Fibroblast of mammary gland (primary cell): ENCODE data around the gene KCNC2.

ENCODE experiments used
- DNase-seq: peaks from one replicate; pipeline ENCODE4 v3.0.0-alpha.2; 2010; ENCODE audit warnings: low read depth
- H3K4me3 ChIP-seq: 2 replicates; pipeline ENCODE4 v1.5.1; 2011; ENCODE audit warnings: low read depth, mild to moderate bottlenecking, low read length, moderate library complexity; ENCODE audit not compliant: control insufficient read depth
- CTCF ChIP-seq: conservative IDR thresholded peaks from 2 replicates; pipeline ENCODE4 v1.5.1; 2011; ENCODE audit warnings: low read depth, low read length, inconsistent platforms; ENCODE audit not compliant: control insufficient read depth, insufficient read depth

KCNC2 gene

GRCh38 chr12:75170640-75171185 is 38.9 kb downstream of the KCNC2 start:
- DNase-seq, result peak; percentile 3
- TF ChIP-seq CTCF, result no peak
- no peak overlapping the region for H3K4me3 ChIP-seq

- no peak for DNase-seq
- H3K4me3 ChIP-seq, result no peak overlapping the region
- no peak for TF ChIP-seq CTCF
Observed at GRCh38 chr12:75162845-75163244, 46.8 kb downstream of the KCNC2 start.

- DNase-seq, result no peak
Observed at GRCh38 chr12:75161488-75161887, 48.2 kb downstream of the KCNC2 start.

GRCh38 chr12:75157385-75157784 is 52.3 kb downstream of the KCNC2 start:
- no peak for DNase-seq
- no peak for TF ChIP-seq CTCF
- H3K4me3 ChIP-seq, result no peak overlapping the region

More at GRCh38 chr12:75161488-75161887, 48.2 kb downstream of the KCNC2 start:
- no peak overlapping the region for H3K4me3 ChIP-seq
- TF ChIP-seq CTCF, result no peak

GRCh38 chr12:75155962-75156361 is 53.7 kb downstream of the KCNC2 start:
- TF ChIP-seq CTCF, result no peak
- H3K4me3 ChIP-seq, result no peak overlapping the region
- DNase-seq, result no peak

GRCh38 chr12:75154388-75154787 is 55.3 kb downstream of the KCNC2 start:
- TF ChIP-seq CTCF, result no peak
- DNase-seq, result no peak
- no peak overlapping the region for H3K4me3 ChIP-seq

GRCh38 chr12:75139196-75139595 is 70.4 kb downstream of the KCNC2 start:
- no peak for TF ChIP-seq CTCF
- no peak overlapping the region for H3K4me3 ChIP-seq

More at GRCh38 chr12:75139196-75139595, 70.4 kb downstream of the KCNC2 start:
- no peak for DNase-seq
